Natural killer cell (primary cell): Measurements from ENCODE around the gene B9D2. TPM values are rescaled to one million over a fixed set of nuclear protein-coding genes. Genes with fewer than 3 reads are reported as not detected.

Experiments used
- ATAC-seq, 3 donors: fragments of 150-1000 bp in 2 of 3; fragments of 200-7000 bp in 1 of 3; cut with Tn5 transposase; 1 replicate in 1 of 3; 2 replicates in 2 of 3; pipeline ENCODE4 v1.10.0; 2021; ENCODE audit warnings: mild to moderate bottlenecking in 2 of 3, moderate library complexity in 2 of 3
- DNase-seq, 2 donors: peaks; one replicate each; pipeline versions ENCODE4 v3.0.0 to v3.0.0-alpha.2; 2013 to 2021; ENCODE audit warnings: mixed read lengths in 1 of 2
- H3K27ac ChIP-seq: one replicate; pipeline ENCODE4 v1.5.1; 2013; ENCODE audit warnings: mild to moderate bottlenecking, low read length
- H3K27me3 ChIP-seq: one replicate; pipeline ENCODE4 v1.6.1; 2013; ENCODE audit warnings: low read length; ENCODE audit not compliant: control insufficient read depth, insufficient read depth
- H3K36me3 ChIP-seq: one replicate; pipeline ENCODE4 v1.6.1; 2013; ENCODE audit warnings: low read length; ENCODE audit not compliant: control insufficient read depth, insufficient read depth
- H3K4me1 ChIP-seq: one replicate; pipeline ENCODE4 v1.6.1; 2013; ENCODE audit warnings: low read length; ENCODE audit not compliant: control insufficient read depth, insufficient read depth
- H3K4me3 ChIP-seq: one replicate; pipeline ENCODE4 v1.5.1; 2013; ENCODE audit warnings: low read length
- H3K9me3 ChIP-seq: one replicate; pipeline ENCODE4 v1.6.1; 2013; ENCODE audit warnings: low read length; ENCODE audit not compliant: control insufficient read depth, insufficient read depth
- H3K27ac Mint-ChIP-seq, 2 donors: one replicate each; pipeline ENCODE4 v1.8.0; 2022; ENCODE audit warnings: mild to moderate bottlenecking in 2 of 2, mixed read lengths in 2 of 2, moderate library complexity in 1 of 2
- H3K27me3 Mint-ChIP-seq, 2 donors: one replicate each; pipeline ENCODE4 v1.8.0; 2022; ENCODE audit warnings: low read depth in 2 of 2, mixed read lengths in 2 of 2
- H3K36me3 Mint-ChIP-seq: one replicate; pipeline ENCODE4 v1.8.0; 2022; ENCODE audit warnings: mixed read lengths
- H3K4me1 Mint-ChIP-seq, 2 donors: one replicate each; pipeline ENCODE4 v1.8.0; 2022; ENCODE audit warnings: mixed read lengths in 2 of 2
- H3K4me3 Mint-ChIP-seq: one replicate; pipeline ENCODE4 v1.8.0; 2022; ENCODE audit warnings: mild to moderate bottlenecking, moderate library complexity, mixed read lengths
- H3K9me3 Mint-ChIP-seq, 2 donors: one replicate each; pipeline ENCODE4 v1.8.0; 2022; ENCODE audit warnings: mixed read lengths in 2 of 2
- CTCF ChIP-seq: fragments of 200-600 bp; IDR thresholded peaks from one replicate; pipeline ENCODE4 v1.8.0; 2022; ENCODE audit warnings: antibody characterized with exemption
- WGBS: methylation state at CpG from one replicate; pipeline ENCODE4 v1.1.7; 2013; ENCODE audit warnings: missing lambda C conversion rate; ENCODE audit not compliant: insufficient coverage; 5-methylcytosine and 5-hydroxymethylcytosine counted together
- intact Hi-C: fragments of 100-400 bp; cut with micrococcal nuclease; formaldehyde crosslinking; loops from one replicate; pipeline ENCODE4 v1.14.2; 2022
- total RNA-seq, 4 donors: library from RNA; stranded (reverse); fragments of 120-200 nt in 1 of 4; gene quantifications; one replicate each; pipeline versions ENCODE4 v1.2.3 to v1.2.4, GENCODE V29; 2013 to 2022

The B9D2 gene
- total RNA-seq, 3 donors from 2014 or later (not counting 1 experiment from before 2014, with no cell fraction given), result 18.1 to 22.2 (median 18.7) TPM

- Histone ChIP-seq H3K9me3 (no peaks in the 10 kb centered on the region), H3K27me3 (no peaks in the 10 kb centered on the region), H3K36me3 (no peaks in the 10 kb centered on the region), H3K4me1 (peaks cover 18% of the 10 kb centered on the region), H3K4me3 (no peak overlapping the region), H3K27ac (no peak overlapping the region)
- peaks cover 17 to 23% of the 10 kb centered on the region in 2 donors for H3K4me1 Mint-ChIP-seq
- TF ChIP-seq CTCF, result no peak
- intact Hi-C loops, result no loop called here
- no peaks in the 10 kb centered on the region for H3K27me3 Mint-ChIP-seq
- H3K9me3 Mint-ChIP-seq, result no peaks in the 10 kb centered on the region
- no peaks in the 10 kb centered on the region for H3K36me3 Mint-ChIP-seq
- peak overlapping the region; percentile 60 for H3K4me3 Mint-ChIP-seq
- ATAC-seq (no peak), DNase-seq (peak in 1 of 2 donors; percentile 42)
- 94% methylated on average over 1 of the region's 1 CpG for WGBS
- peak overlapping the region in 1 of 2 donors; percentile 36 for H3K27ac Mint-ChIP-seq
Observed at GRCh38 chr19:41366089-41366488, 2.1 kb upstream of the B9D2 start.

- no peaks in the 10 kb centered on the region for H3K27me3 ChIP-seq
- no peaks in the 10 kb centered on the region for H3K36me3 Mint-ChIP-seq
- peaks cover 2% of the 10 kb centered on the region for H3K36me3 ChIP-seq
- peak overlapping the region; percentile 99 for H3K27ac ChIP-seq
- no peaks in the 10 kb centered on the region for H3K9me3 ChIP-seq
- peak overlapping the region; percentile 93 for H3K4me3 ChIP-seq
- peak overlapping the region; percentile 89 for H3K4me3 Mint-ChIP-seq
- 87% methylated on average over 10 of the region's 14 CpGs for WGBS
- peaks cover 18% of the 10 kb centered on the region for H3K4me1 ChIP-seq
- H3K27me3 Mint-ChIP-seq, result no peaks in the 10 kb centered on the region
- no peak for ATAC-seq
- intact Hi-C loops, result loop anchor here (1.0 kb wide), 3 partner anchors 10 to 101 kb away; partner anchors contain the start of genes BCKDHA and EXOSC5
- no peaks in the 10 kb centered on the region for H3K9me3 Mint-ChIP-seq
- peaks cover 17 to 22% of the 10 kb centered on the region in 2 donors for H3K4me1 Mint-ChIP-seq
- TF ChIP-seq CTCF, result no peak
- no peak for DNase-seq
- peak overlapping the region; percentile 98 for H3K27ac Mint-ChIP-seq
Observed at GRCh38 chr19:41364524-41365391, 809 bp upstream of the B9D2 start.

GRCh38 chr19:41363371-41363752 lies 587 bp downstream of the B9D2 start:
- Histone ChIP-seq H3K4me3 (peak overlapping the region; percentile 93), H3K9me3 (no peaks in the 10 kb centered on the region), H3K27ac (peak overlapping the region; percentile 99), H3K36me3 (peaks cover 2% of the 10 kb centered on the region), H3K4me1 (peaks cover 23% of the 10 kb centered on the region), H3K27me3 (no peaks in the 10 kb centered on the region)
- DNase-seq, result peak in 1 of 2 donors; percentile 33
- H3K4me1 Mint-ChIP-seq, result peaks cover 19 to 25% of the 10 kb centered on the region in 2 donors
- H3K27ac Mint-ChIP-seq, result peak overlapping the region; percentile 98
- no peaks in the 10 kb centered on the region for H3K36me3 Mint-ChIP-seq
- intact Hi-C loops, result no loop called here
- ATAC-seq, result no peak
- no peak for TF ChIP-seq CTCF
- 59% methylated on average over 6 of the region's 6 CpGs for WGBS
- peak overlapping the region; percentile 89 for H3K4me3 Mint-ChIP-seq
- H3K9me3 Mint-ChIP-seq, result no peaks in the 10 kb centered on the region
- no peaks in the 10 kb centered on the region for H3K27me3 Mint-ChIP-seq
